Spleen (tissue), 11 donors: ENCODE data around the gene BANF1. TPM values are rescaled to one million over a fixed set of nuclear protein-coding genes. Genes with fewer than 3 reads are reported as not detected.

Experiments used
- DNase-seq: peaks from one replicate; pipeline ENCODE4 v3.0.0-alpha.2; 2020
- H3K27ac ChIP-seq, 8 donors: fragments of 200-600 bp; sonication (generic) in 7 of 8; 1 replicate in 4 of 8; 2 replicates in 4 of 8; pipeline versions ENCODE4 v1.5.0 to v1.8.0; 2016 to 2021; ENCODE audit warnings: inconsistent platforms in 4 of 8, mild to moderate bottlenecking in 4 of 8, moderate library complexity in 1 of 8
- H3K27me3 ChIP-seq, 7 donors: fragments of 200-600 bp; sonication (generic) in 6 of 7; replicated peaks in 1 of 7; 1 replicate in 4 of 7; 2 replicates in 3 of 7; pipeline versions ENCODE4 v1.5.0 to v1.8.0; 2016 to 2021; ENCODE audit warnings: inconsistent platforms in 3 of 7, mild to moderate bottlenecking in 1 of 7
- H3K36me3 ChIP-seq, 6 donors: fragments of 200-600 bp; sonication (generic) in 5 of 6; 1 replicate in 4 of 6; 2 replicates in 2 of 6; pipeline versions ENCODE4 v1.5.0 to v1.8.0; 2016 to 2021; ENCODE audit warnings: inconsistent platforms in 2 of 6
- H3K4me1 ChIP-seq, 6 donors: fragments of 200-600 bp; sonication (generic) in 5 of 6; 1 replicate in 3 of 6; 2 replicates in 3 of 6; pipeline versions ENCODE4 v1.5.0 to v1.8.0; 2016 to 2021; ENCODE audit warnings: inconsistent platforms in 3 of 6
- H3K4me3 ChIP-seq, 8 donors: fragments of 200-600 bp; sonication (generic) in 7 of 8; 1 replicate in 4 of 8; 2 replicates in 4 of 8; pipeline versions ENCODE4 v1.5.0 to v1.8.0; 2016 to 2021; ENCODE audit warnings: inconsistent platforms in 4 of 8, mild to moderate bottlenecking in 4 of 8, moderate library complexity in 2 of 8
- H3K9me3 ChIP-seq, 8 donors: fragments of 200-600 bp; sonication (generic) in 7 of 8; 1 replicate in 4 of 8; 2 replicates in 4 of 8; pipeline versions ENCODE4 v1.5.0 to v1.8.0; 2016 to 2021; ENCODE audit warnings: inconsistent platforms in 4 of 8
- POLR2A ChIP-seq, 3 donors: fragments of 450-650 bp; IDR thresholded peaks; one replicate each; pipeline ENCODE4 v1.5.1; 2017; ENCODE audit warnings: antibody characterized with exemption in 3 of 3, mild to moderate bottlenecking in 1 of 3
- POLR2AphosphoS5 ChIP-seq, 3 donors: sonication (generic); formaldehyde crosslinking; IDR thresholded peaks; one replicate each; pipeline ENCODE4 v1.5.1; 2017; ENCODE audit warnings: antibody characterized with exemption in 3 of 3
- WGBS, 5 donors: extraction: QIAGEN DNeasy Blood & Tissue Kit in 3 of 5; methylation state at CpG; one replicate each; pipeline versions ENCODE4 v1.1.5 to v1.1.7; 2013 to 2018; 5-methylcytosine and 5-hydroxymethylcytosine counted together
- intact Hi-C: fragments of 100-400 bp; cut with DNase I; formaldehyde crosslinking; loops from one replicate; pipeline ENCODE4 v1.15.0; 2023; ENCODE audit warnings: low total_unique reads
- polyA plus RNA-seq, 3 donors: library from polyadenylated mRNA; stranded (reverse); fragments of 200-250 nt; gene quantifications; one replicate each; pipeline ENCODE4 v1.2.1, GENCODE V29; 2013
- total RNA-seq, 7 donors: library from RNA; depleted of rRNA in 3 of 7; stranded (reverse); fragments of >200 nt in 3 of 7; fragmentation: NEBNext Ultra II Directional in 4 of 7; extraction: Animal tissue kit (Norgen Biotek cat#: 25700) in 4 of 7; gene quantifications; one replicate each; pipeline versions ENCODE4 v1.1.0 to v1.2.1, GENCODE V29; 2016 to 2021
- TF ChIP-seq, protein P1 (sequence below), 11 experiments: fragments of 200-600 bp in 7 of 11; fragments of 450-650 bp in 4 of 11; sonication (generic) in 4 of 11; IDR thresholded peaks in 8 of 11; conservative IDR thresholded peaks in 3 of 11; 1 replicate in 7 of 11; 2 replicates in 4 of 11; pipeline versions ENCODE4 v1.4.0 to v1.8.0; 2016 to 2021; ENCODE audit warnings: antibody characterized with exemption in 11 of 11, inconsistent platforms in 4 of 11, mild to moderate bottlenecking in 1 of 11
- donor health status: healthy with polysubstance abuse.
- donor health status: DM: no; HTN: no; CAD: no; lungs with moderate emphysema.
- donor health status: DM: no; HTN: no; CAD: no.
- donor health status: Bipolar disorder and iron deficiency.
- donor health status: healthy.
- donor health status: DM: no; HTN: no; CAD: no.
- donor health status: DM: yes; HTN: yes; CAD: no.

The BANF1 gene
- total and polyA plus RNA-seq, 10 donors, result 50.5 to 219 (median 109) TPM

DNA sequence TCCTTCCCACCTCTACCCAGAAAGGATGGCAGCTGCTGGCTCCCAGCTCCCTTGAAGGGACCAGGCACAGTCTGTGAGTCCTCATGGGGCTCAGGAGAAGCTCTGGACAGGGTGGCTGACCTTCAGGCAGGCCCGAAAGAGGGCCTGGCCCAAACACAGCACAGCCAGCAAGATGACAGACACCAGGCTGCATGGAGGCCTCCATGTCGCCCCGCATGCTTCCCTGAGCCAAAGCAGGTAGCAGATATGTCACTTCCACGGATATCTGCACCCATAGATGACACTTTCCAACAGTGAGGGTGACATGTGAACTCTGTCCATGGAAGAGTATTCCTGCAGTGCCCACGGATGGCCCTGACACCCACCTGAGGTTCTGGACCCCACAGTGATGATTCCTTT, 18.7 kb upstream of the BANF1 start:
- Histone ChIP-seq H3K27ac (peak overlapping the region; percentile 46 to 86 (median 78)), H3K4me1 (peaks cover 0 to 45% (median 13%) of the 10 kb centered on the region in 6 donors), H3K36me3 (peaks cover 0 to 19% (median 13%) of the 10 kb centered on the region in 6 donors), H3K4me3 (peak overlapping the region in 1 of 8 donors; percentile 5), H3K9me3 (no peaks in the 10 kb centered on the region), H3K27me3 (no peaks in the 10 kb centered on the region)
- DNase-seq, result no peak
- TF ChIP-seq POLR2AphosphoS5 (IDR thresholded peaks at IDR 0.05) (peak in 1 of 3 donors; percentile 31), POLR2A (IDR thresholded peaks at IDR 0.05) (no peak)
- TF ChIP-seq, protein P1, sequence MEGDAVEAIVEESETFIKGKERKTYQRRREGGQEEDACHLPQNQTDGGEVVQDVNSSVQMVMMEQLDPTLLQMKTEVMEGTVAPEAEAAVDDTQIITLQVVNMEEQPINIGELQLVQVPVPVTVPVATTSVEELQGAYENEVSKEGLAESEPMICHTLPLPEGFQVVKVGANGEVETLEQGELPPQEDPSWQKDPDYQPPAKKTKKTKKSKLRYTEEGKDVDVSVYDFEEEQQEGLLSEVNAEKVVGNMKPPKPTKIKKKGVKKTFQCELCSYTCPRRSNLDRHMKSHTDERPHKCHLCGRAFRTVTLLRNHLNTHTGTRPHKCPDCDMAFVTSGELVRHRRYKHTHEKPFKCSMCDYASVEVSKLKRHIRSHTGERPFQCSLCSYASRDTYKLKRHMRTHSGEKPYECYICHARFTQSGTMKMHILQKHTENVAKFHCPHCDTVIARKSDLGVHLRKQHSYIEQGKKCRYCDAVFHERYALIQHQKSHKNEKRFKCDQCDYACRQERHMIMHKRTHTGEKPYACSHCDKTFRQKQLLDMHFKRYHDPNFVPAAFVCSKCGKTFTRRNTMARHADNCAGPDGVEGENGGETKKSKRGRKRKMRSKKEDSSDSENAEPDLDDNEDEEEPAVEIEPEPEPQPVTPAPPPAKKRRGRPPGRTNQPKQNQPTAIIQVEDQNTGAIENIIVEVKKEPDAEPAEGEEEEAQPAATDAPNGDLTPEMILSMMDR (IDR thresholded peaks at IDR 0.05 in 8 of 11, conservative IDR thresholded peaks at IDR 0.05 in 3 of 11), result no peak
- WGBS, 5 donors, result 85 to 95% (median 91%) methylated on average over 4 to 5 of the region's 5 CpGs
- intact Hi-C loops, result no loop called here

DNA sequence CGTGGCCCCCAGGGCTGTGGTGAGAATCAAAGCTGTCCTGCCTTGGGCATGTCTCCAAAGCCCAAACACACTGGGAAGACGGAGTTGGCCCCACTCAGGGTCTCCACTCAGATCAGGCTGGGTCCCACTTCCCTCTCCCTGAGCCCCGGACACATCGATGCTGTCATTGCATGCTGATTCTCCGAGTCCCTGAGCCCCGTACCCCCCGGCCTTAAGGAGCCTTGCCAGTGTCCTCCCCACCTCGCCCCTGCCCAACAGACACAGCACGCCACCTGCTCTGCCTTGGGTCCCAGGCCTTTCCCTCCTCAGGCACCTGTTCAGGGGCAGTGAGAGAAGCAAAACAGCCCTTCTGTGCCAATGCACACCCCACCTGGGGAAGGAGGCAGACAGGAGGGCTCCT, 15.0 kb upstream of the BANF1 start:
- no peak overlapping the region for H3K4me3 ChIP-seq
- TF ChIP-seq POLR2AphosphoS5 (IDR thresholded peaks at IDR 0.05), result no peak
- TF ChIP-seq, protein P1 (IDR thresholded peaks at IDR 0.05 in 8 of 11, conservative IDR thresholded peaks at IDR 0.05 in 3 of 11), result no peak
- TF ChIP-seq POLR2A (IDR thresholded peaks at IDR 0.05), result no peak
- H3K4me1 ChIP-seq, result peaks cover 0 to 25% (median 12%) of the 10 kb centered on the region in 6 donors
- no peak overlapping the region for H3K27ac ChIP-seq
- 85 to 92% (median 86%) methylated on average over 9 of the region's 9 CpGs for WGBS, 5 donors
- H3K27me3 ChIP-seq, result no peaks in the 10 kb centered on the region
- H3K9me3 ChIP-seq, result no peaks in the 10 kb centered on the region
- peaks cover 0 to 5% (median 0%) of the 10 kb centered on the region in 6 donors for H3K36me3 ChIP-seq
- intact Hi-C loops, result loop anchor here (5.0 kb wide), 1 partner anchor 100 kb away; the partner anchor contains the start of gene FIBP
- no peak for DNase-seq

DNA sequence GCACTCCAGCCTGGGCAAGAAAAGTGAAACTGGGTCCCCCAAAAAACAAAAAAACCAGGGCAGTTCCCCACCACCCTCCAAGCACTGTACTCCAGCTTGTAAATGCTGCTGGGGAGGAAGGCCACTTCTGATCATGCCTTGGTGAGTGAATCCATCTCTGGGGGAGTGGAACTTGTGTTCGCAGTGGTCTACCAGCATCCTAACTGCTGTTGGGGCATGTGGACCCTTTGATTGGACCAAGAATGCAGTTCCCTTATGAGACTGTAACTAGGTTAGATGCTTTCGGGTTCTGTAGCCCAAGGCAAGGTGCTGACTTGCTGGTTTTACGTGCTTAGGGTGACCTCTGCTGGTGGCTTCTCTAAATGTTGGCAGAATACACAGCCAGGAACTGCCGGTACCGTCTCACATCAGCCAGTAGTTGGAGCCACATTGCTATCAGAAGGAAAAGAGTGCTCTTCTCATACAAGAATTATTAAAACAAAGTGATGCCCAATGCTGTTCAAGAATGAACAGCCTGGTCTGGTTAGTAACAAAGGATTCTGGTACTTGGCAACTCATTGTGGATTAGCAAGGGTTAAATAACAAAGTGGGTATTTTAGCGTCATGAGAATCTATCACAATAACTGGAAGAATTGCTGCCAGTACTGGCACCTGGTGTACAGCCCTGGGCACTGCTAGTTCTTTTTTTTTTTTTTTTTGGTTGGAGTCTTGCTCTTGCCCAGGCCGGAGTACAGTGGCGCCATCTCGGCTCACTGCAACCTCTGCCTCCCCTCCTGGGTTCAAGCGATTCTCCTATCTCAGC, 13.3 kb upstream of the BANF1 start:
- WGBS, 5 donors, result 12 to 20% (median 16%) methylated on average over 10 of the region's 10 CpGs
- Histone ChIP-seq H3K27me3 (no peaks in the 10 kb centered on the region), H3K9me3 (no peaks in the 10 kb centered on the region), H3K27ac (peak overlapping the region in 6 of 8 donors; percentile 4 to 54 (median 44)), H3K4me3 (no peak overlapping the region), H3K4me1 (peaks cover 0 to 14% (median 9%) of the 10 kb centered on the region in 6 donors), H3K36me3 (peaks cover 0 to 10% (median 0%) of the 10 kb centered on the region in 6 donors)
- TF ChIP-seq, protein P1 (IDR thresholded peaks at IDR 0.05 in 8 of 11, conservative IDR thresholded peaks at IDR 0.05 in 3 of 11), result peak; percentile 87 to 99 (median 98)
- TF ChIP-seq POLR2A (IDR thresholded peaks at IDR 0.05), result no peak
- peak in 1 of 3 donors; percentile 83 for TF ChIP-seq POLR2AphosphoS5 (IDR thresholded peaks at IDR 0.05)
- DNase-seq, result peak; percentile 89
- intact Hi-C loops, result loop anchor here (5.0 kb wide), 1 partner anchor 102 kb away; the partner anchor contains the start of gene FIBP

DNA sequence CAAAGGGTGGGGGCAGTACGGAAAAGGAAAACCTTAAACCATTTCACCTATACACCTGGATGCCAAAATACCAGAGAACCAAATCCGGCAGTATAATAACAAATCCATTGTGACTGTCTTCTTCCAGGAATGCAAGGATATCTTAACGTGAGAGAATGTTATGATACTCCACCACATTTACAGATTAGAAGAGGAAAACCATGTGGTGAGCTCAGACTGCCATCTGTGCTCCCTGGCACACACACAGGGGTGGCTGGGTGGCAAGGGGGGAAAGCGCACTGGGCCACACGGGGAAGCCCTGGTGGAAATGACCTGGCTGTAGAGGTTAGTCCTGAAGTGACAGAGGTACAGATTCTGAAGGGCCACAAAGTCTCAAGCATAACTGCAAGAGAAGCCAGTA, 10.2 kb upstream of the BANF1 start:
- H3K9me3 ChIP-seq, result no peaks in the 10 kb centered on the region
- intact Hi-C loops, result loop anchor here (10.0 kb wide), 1 partner anchor 277 kb away; the partner anchor contains the start of gene KAT5
- H3K27ac ChIP-seq, result no peak overlapping the region
- 90 to 93% (median 91%) methylated on average over 5 of the region's 5 CpGs for WGBS, 5 donors
- peaks cover 0 to 14% (median 8%) of the 10 kb centered on the region in 6 donors for H3K4me1 ChIP-seq
- H3K36me3 ChIP-seq, result peaks cover 0 to 33% (median 11%) of the 10 kb centered on the region in 6 donors
- no peak overlapping the region for H3K4me3 ChIP-seq
- no peaks in the 10 kb centered on the region for H3K27me3 ChIP-seq
- no peak for TF ChIP-seq POLR2AphosphoS5 (IDR thresholded peaks at IDR 0.05)
- no peak for TF ChIP-seq POLR2A (IDR thresholded peaks at IDR 0.05)
- TF ChIP-seq, protein P1 (IDR thresholded peaks at IDR 0.05 in 8 of 11, conservative IDR thresholded peaks at IDR 0.05 in 3 of 11), result no peak
- no peak for DNase-seq
